UCSD-AML1 (cell line): ENCODE data around the gene EHMT1.

Source experiments
- DNase-seq: peaks from one replicate; lab custom pipeline; 2025; ENCODE audit not compliant: unreplicated experiment; lab: John Stamatoyannopoulos, UW

The EHMT1 gene

DNA sequence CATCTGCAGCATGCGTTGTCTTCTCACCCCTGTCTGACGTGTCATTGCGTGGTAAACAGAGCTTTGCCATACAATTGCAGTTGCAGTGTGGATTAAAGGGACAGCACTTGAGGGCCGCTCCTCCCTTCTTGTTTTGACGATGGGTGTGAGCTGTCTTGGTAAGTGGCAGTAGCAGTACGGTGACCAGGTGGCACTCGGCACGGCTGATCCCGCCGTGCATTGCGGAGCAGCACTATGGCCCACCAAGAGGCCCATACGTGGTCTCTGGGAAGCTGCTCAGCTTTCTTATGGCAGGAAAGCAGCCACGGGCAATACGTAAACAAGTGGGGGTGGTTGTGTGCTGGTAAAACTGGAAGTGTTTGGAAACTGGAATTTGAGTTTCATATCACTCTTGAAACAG lies 25.1 kb downstream of the EHMT1 start:
- no peak for DNase-seq

DNA sequence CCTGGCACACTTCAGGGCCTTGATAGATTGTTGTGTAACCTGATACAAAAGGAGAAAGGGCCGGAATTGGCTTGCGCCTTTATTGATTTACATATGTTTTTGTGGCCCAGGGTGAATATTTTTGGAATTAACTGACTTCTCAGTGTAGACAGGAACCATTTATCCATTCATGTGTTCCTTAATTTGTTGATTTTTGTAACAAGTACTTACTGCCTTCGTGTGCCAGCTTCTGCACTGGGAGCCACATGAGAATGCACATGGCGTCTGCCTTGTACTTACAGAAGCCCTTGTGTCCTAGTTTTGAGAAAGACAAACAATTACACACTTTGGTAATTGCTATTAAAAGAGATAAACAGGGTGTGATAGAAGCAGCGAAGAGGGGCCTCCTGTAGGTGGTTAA lies 26.4 kb downstream of the EHMT1 start:
- no peak for DNase-seq

GRCh38 chr9:137646341-137646740 lies 27.5 kb downstream of the EHMT1 start:
- DNase-seq = no peak

- DNase-seq = peak; percentile 39
Measured at GRCh38 chr9:137647096-137647714, 28.4 kb downstream of the EHMT1 start.

GRCh38 chr9:137648396-137648795 lies 29.6 kb downstream of the EHMT1 start:
- no peak for DNase-seq

DNA sequence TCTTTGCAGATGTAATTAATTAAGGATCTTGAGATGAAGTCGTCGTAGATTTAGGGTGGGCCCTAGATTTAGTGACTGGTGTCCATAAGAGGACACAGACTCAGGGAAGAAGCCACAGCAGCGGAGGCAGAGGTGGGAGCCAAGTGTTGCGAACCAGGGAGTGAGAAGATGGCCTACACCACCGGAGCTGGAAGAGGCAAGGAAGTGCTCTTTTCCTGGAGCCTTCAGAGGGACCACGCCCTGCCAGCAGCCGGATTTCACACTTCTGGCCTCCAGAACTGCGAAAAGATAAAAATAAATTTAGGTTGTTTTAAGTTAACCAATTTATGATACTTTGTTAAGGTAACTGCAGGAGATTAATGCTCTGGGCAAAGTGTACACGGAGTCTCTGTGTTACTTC lies 30.7 kb downstream of the EHMT1 start:
- no peak for DNase-seq

DNA sequence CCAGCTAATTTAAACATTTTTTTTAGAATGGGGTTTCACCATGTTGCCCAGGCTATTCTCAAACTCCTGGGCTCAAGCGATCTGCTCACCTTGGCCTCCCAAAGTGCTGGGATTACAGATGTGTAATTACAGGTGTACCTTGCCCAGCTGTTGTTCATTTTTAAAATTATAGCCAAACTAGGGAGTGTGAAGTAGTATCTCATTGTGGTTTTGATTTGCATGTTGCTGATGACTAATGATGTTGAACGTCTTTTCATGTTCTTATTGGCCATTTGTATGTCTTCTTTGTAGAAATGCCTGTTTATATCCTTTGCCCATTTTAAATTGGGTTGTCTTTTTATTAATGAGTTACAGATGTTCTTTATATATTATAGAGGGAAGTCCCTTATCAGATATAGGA lies 31.5 kb downstream of the EHMT1 start:
- DNase-seq = no peak

- no peak for DNase-seq
Measured at GRCh38 chr9:137650779-137651178, 32.0 kb downstream of the EHMT1 start.

- DNase-seq = no peak
Measured at GRCh38 chr9:137656416-137656815, 37.6 kb downstream of the EHMT1 start.

DNA sequence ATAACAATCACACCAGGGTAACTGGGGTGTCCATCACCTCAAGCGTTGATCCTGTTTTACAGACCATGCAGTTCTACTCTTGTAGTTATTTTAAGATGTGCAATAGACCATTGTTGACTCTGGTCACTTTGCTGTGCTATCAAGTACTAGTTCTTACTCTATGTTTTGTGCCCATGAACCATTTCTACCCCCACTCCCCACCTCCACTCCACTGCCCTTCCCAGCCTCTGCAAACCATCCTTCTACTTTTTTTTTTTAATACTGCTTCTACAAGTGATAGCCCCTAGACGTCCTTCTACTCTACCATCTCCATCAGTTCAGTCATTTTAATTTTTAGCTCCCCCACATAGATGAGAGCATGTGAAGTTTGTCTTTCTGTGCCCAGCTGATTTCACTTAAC lies 38.8 kb downstream of the EHMT1 start:
- DNase-seq = no peak

GRCh38 chr9:137658781-137659180 lies 40.0 kb downstream of the EHMT1 start:
- no peak for DNase-seq

- DNase-seq = no peak
Measured at GRCh38 chr9:137660144-137660543, 41.3 kb downstream of the EHMT1 start.

GRCh38 chr9:137663584-137663983 lies 44.8 kb downstream of the EHMT1 start:
- no peak for DNase-seq

DNA sequence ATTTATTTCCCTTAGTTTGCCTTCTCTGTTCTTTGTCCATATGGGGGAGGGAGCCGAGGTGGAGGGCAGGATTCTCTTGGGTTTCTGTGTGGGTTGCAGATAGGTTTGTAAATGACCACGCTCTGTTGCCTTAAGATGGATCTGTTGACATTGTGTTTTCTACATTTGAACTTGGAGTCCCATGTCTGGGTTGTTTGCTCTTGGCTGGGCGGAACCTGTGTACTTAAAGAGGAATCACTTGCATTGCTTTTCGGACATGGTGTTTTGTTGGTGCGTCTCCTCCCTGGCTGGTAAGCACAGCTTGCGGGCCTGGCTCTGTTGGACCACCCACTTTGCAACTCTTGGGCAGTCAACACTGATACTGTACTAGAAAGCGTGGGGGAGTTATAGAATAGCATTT lies 45.9 kb downstream of the EHMT1 start:
- no peak for DNase-seq

DNA sequence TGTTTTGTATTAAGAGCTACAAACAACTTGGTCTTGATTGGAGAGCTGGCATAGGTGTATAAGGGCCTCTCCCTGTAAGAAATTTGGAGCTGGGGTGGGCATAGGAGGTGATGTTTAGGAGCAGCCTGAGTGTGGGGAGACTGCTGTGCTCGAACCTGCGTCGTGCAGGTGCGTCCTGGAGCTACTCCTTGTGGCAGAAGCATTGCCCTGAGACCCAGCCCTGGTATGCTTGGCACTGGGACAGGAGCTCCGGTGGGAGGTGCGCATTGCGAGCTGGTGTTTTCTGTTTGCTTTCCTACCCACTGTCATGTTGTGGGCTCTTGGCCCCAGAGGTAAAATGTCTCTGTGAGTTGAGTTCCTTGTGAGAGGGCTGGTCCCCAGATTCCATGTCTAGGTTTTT lies 46.4 kb downstream of the EHMT1 start:
- no peak for DNase-seq

DNA sequence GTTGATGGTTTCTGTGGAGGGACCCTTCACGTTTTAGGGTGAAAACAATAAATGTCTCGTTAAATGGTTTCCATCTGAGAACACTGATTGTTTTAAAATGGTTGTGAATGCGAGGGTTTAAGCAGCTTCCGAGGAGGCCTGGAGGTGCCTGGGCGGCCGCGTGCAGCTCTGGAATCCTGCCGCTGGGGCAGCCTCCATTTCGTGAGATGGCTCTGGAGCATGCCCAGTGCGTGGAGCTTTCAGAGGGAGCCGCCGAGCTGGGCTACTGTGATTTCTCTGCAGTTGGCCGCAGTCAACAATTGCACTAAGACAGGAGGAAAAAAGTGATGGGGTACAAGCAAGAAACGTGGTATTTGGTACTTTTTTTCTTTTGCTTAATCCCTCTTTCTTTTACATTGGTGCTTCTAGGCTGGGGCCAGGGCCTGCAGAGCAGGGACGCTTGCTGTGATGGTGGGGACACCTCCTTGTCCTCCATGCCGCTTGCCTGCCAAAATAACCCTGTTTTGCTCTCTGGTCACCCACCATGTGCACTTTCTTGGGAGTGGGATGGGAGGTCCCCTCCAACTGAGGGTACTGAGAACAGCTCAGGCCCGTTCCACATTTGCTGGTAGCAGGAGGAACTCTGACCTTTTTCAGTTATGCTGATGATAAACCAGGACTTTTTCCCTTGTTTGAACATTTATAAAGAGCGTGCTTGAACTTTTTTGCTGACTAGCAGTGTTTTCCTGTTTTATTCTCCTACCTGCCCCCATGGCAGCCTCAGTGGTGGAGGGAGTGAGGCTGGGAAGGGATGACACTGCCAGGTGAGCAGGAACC lies 47.1 kb downstream of the EHMT1 start:
- no peak for DNase-seq

DNA sequence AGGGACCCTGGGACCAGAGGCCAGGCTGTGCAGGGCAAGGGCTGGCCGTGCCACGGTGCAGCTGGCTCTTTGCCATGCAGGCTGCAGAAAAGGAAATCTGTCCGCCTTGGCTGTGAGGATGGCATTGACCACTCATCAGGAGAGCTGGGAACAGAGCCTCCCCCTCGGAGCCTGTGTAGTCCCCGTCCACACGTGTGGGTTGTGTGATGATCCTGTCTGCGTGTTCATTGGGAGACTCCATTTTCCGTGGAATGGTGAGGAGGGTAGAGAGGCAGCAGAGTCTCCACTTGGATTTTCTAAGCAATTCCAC lies 47.7 kb downstream of the EHMT1 start:
- no peak for DNase-seq

DNA sequence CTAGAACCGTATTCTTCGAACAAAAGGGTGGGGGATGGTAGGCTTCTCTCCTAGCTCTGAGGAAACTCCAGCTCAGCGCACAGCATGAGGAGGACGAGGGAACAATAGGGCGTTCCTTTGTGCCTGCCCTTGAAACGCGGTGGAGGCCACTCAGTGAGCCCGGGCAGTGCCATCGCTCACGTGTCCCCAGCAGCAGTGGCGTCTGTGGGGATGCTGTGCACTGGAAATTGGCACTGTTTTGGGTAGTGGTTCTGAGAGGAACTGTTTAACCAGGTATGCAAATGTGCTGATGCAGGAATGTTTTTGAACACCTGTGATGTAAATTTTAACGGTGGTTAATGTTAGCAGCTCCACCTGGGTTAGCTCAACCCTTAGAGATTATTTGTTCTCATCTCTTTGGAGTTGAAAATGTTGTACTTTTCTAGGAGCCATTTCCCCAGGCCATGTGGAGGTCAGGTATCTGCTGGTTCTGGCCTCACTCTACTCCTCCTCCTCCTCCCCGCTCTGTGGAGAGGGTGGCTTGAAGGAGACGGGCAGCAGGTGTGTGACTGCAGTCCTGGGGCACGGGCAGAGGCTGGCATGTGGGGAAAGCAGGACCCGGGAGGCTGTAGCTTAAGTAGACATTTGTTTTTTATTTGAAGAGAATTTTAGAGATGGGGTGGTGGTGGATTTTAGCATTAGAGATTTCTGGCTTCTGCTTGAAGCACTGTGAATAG lies 48.3 kb downstream of the EHMT1 start:
- DNase-seq = no peak

GRCh38 chr9:137668203-137668602 lies 49.4 kb downstream of the EHMT1 start:
- no peak for DNase-seq

DNA sequence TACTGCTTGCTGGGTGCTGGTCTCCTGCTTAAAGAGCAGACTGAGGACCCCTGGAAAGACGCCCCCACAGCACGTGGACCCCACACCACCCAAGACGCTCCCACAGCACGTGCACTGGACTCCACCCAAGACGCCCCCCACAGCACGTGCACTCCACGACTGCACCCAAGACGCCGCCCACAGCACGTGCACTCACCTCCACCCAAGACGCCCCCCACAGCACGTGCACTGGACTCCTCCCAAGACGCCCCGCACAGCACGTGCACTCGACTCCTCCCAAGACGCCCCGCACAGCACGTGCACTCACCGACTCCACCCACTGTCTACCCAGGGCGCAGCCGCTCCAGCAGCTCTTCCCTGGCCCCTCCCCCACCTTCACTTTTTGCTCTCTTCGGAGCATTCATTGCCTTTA lies 50.5 kb downstream of the EHMT1 start:
- DNase-seq = no peak

DNA sequence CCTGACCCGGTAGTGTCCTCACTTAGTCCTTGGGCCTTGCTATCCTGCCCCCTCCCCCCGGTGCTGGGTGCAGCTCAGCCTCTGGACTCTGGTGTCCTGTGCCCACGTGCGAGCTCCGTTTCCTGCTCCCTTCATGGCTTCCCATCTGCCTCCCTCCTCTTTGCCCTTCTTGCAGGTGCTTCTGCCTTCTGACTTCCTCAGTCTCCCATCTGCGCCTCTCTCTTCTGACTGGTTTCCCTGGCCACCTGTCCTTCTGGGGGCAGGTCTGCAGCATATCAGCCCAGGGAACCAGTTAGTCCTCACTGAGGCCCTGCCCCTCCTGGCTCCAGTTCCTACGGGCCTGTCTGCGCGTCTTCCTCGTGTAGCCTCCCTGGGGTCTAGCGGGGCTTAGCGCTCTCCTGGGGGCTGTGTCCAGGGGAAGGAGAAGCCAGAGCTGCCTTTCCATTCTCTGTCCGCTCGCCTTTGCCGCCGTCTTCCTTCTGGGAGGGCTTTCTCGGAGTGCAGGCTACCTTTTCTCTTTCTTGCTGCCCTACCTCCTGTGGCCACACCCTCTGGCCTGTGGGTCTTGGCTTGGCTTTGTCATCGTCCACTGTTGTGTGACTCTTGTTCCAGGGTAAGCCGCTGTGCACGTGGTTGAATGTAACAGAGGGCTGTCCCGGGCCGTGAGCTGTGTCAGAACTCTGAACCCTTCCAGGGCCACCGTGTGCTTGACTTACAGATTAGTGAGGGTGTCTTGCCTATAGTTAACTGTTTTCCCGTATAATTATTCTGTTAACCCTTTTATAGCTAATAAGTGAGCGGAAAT lies 51.8 kb downstream of the EHMT1 start:
- DNase-seq = no peak

GRCh38 chr9:137671196-137671538 lies 52.4 kb downstream of the EHMT1 start:
- DNase-seq = no peak
